ENCODE results near the gene DACH1.
"Not testable (repeated sequence)": the region's sequence is repeated elsewhere in the genome, so short reads cannot be mapped to it uniquely, and the experiment has no call there.

Gene DACH1

GRCh38 chr13:71867131-71867814, at the start of gene DACH1:
Gene DACH1, minus strand, starts transcription at chr13:71867204.
- peak; percentile 18 to 97 (median 84) for DNase-seq

DNA sequence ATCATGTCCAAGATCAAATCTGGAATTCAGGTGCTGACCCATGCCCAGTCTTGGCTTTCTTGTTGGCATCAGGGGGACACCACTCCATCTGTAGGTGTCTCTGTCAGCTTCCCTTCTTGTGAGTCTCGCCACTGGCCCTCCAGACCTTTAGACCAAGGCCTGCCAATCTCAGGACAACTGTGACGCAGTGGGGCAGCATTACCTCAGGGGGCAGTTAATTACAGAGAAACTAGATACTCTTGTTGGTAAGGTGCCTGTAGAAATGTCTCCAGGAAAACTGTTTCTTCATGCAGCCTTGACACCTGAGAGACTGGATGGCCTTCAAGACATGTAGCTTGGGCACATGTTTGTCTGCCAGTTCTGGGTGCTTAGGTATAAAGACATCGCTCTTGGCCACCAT, 46.7 kb upstream of the DACH1 start:
- DNase-seq: no peak

DNA sequence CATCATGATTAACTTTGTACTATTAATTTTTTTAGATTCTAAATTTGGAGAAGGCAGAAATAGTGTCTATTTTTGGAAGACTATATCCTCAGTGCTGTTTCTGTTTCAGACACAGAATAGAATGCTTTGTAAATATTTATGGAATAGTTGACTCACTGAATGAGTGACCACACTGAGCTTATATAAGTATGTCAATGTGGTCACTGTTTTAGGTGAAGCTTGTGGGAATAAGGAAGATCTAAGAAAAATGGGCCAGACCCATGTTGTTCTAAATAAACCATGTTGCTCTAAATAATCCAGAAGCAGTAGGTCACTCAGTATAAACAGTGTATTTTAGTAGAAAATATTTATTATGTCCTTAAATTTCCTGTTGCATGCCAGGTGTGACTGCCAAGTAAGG, 45.5 kb upstream of the DACH1 start:
- no peak for DNase-seq

- no peak for DNase-seq
Measured at GRCh38 chr13:71906448-71906847, 39.4 kb upstream of the DACH1 start.

- no peak for DNase-seq
Measured at GRCh38 chr13:71902676-71903075, 35.7 kb upstream of the DACH1 start.

DNA sequence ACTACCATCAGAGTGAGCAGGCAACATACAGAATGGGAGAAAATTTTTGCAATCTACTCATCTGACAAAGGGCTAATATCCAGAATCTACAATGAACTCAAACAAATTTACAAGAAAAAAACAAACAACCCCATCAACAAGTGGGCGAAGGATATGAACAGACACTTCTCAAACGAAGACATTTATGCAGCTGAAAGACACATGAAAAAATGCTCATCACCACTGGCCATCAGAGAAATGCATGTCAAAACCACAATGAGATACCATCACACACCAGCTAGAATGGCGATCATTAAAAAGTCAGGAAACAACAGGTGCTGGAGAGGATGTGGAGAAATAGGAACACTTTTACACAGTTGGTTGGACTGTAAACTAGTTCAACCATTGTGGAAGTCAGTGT, 26.5 kb upstream of the DACH1 start:
- not testable (repeated sequence) for DNase-seq

DNA sequence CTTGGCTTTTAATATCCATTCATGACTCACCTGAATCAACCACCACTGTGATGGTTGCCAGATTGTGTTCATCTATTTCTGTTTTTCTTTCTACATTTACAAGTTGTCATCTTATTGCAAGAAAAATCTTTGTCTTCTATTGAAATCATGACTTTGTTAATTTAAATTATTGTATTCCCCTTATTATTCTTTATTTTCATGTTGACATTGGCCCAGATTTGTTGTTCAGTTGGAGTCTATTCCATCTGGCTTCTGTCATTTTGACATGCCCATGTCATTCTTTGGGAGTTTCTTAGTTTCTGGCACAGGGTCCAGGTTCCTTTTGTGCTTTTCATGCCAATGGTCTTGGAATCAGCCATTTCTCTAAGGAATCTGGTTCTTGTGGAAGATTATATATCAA, 19.9 kb upstream of the DACH1 start:
- no peak for DNase-seq

DNA sequence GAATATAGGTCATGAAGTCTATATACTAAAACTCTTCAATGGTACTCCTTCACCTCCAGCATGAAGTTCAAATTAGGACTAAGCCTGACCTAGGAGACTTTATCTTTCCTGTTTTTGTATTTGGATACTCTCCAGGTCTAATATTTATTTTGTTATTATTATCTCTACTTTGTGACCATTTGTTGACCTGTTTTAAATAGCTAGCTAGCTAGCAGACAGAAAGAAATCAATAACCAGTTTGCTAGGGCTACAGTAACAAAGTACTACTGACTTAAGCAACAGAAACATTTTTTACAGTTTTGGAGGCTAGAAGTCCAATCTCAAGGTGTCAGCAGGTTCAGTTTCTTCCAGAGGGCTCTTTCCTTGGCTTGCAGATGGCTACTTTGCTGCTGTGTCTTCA, 15.1 kb upstream of the DACH1 start:
- no peak for DNase-seq

- no peak for DNase-seq
Measured at GRCh38 chr13:71880753-71881541, 13.9 kb upstream of the DACH1 start.

DNA sequence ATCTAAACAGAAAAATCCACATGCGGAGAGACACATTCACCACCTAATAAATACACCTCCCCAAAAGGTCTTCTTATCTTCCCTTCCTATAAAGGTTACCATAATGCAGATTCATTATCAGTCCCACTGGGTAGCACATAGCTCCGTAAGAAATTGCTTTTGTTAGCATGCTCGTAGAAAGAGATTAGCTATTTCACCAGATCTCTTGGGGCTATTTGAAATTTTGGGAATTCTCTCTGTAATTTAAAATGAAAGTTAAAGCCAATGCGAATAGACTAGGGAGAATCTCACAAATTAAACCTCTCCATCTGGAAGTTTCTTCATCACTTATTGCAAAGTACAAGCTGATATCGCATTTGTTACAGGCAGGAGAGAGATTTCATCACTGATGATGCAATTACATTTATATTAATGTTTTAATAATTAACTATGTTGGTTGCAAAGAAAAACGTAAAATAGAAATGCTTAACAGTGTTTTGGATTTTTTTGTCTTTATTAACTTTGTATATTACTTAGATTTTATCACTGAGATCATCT, 12.9 kb upstream of the DACH1 start:
- no peak for DNase-seq

DNA sequence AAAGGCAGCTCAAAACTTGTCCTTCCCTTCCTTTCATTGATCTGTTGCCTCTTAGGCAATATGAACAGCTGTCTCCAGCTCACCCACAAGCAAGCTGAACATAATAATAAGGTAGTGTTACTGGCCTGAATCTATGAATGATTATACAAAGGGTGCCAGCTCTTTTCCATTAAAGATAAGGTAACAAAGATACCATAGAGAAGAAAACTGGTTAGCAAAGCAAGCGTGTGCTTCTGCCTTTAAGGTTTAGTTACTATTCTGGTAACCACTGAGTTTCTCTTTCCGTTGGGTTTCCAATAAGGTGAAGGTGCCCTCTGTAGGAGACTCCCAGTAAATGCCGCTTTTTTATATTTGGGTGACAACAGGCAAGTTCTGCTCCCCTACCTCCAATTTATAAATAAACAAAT, 12.1 kb upstream of the DACH1 start:
- DNase-seq: peak; percentile 50 to 92 (median 75)

DNA sequence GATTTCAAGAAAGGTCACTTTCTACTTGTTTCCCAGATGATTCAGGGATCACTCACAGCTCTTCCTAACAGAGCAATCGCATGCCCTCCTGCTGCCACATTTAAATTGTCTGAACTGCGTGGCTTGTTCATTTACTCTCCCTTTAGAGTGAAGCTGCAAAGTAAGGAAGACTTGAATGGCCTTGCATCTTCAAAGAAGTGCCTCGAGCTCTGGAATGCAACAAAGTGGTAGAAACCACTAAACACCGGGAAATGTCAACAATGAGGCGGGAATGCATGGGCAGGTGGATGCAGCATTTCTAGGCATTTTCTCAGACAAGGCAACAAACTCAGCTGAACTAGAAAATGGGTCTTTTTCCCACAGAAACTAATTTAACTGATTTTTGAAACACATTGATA, 10.3 kb upstream of the DACH1 start:
- DNase-seq: peak in 1 of 3 experiments; percentile 43

GRCh38 chr13:71876648-71877255, 9.7 kb upstream of the DACH1 start:
- peak in 1 of 3 experiments; percentile 43 for DNase-seq

DNA sequence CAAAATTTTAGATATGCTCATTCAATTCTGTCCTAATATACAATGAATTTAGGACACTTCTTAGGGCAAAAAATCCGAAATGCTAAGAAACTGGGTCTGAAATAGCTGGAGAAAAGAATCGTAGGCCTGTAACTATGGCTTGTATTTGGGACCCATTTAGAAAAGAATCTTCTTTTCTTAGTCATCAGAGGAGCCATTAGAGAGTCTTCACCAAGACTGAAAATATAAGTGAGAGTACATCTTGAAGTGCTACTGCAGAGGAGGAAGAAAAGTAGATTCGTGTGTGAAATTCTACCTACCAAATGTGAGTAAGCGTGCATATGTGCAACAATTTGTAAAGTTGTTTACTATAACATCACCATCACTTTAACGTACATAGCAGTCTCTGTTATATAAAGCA, 8.8 kb upstream of the DACH1 start:
- no peak for DNase-seq

DNA sequence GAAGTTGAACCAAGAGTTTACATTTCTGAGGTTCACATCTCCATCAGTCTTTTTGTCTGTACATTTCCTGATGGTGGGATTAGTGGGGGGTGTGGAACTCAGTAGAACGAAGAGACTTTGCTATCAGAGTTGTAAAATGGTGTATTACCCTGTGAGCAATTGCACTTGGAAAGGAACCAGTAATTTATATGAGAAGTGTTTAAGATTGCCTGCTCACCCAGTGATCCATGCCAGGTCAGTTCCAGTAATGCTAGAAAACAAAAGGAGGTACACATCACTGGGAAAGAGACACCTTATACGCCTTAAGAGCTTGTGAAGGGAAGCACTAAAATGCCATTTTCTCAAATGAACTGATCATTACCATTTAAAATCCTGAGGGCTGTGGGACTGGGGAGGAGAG, 7.5 kb upstream of the DACH1 start:
- peak; percentile 43 to 81 (median 80) for DNase-seq

- peak in 2 of 3 experiments; percentile 79 to 90 for DNase-seq
Measured at GRCh38 chr13:71873418-71874247, 6.6 kb upstream of the DACH1 start.

GRCh38 chr13:71871844-71872243, 4.8 kb upstream of the DACH1 start:
- peak in 2 of 3 experiments; percentile 48 to 94 for DNase-seq

DNA sequence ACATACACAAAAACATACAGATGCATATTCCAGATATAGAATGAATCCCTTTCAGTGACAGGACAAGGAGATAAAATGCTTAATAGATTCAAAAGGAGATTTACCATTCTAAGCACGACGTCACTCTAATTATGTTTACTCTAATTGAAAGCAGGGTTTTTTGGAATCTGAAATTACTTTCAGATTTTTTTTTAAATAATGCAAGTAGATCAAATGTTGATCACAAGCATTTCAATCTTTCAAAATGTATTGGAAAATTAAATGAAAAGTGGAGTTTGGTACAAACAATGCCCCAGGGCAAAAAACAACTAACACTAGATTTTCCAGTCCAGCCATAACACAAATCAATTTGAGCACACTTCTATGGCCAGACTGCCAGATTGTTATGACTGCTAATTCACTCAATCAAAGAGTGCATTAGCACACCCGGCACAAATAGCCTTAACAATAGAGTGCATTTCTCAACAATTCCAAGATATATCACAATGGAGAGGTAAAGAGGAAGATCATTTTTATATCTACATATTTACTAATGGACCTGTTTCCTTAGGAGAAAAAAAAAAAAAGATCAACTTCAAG, 4.3 kb upstream of the DACH1 start:
- peak in 2 of 3 experiments; percentile 70 to 94 for DNase-seq

- peak in 2 of 3 experiments; percentile 60 to 75 for DNase-seq
Measured at GRCh38 chr13:71870100-71870499, 3.1 kb upstream of the DACH1 start.

- DNase-seq: peak in 2 of 3 experiments; percentile 22 to 73
Measured at GRCh38 chr13:71869274-71869673, 2.3 kb upstream of the DACH1 start.

DNA sequence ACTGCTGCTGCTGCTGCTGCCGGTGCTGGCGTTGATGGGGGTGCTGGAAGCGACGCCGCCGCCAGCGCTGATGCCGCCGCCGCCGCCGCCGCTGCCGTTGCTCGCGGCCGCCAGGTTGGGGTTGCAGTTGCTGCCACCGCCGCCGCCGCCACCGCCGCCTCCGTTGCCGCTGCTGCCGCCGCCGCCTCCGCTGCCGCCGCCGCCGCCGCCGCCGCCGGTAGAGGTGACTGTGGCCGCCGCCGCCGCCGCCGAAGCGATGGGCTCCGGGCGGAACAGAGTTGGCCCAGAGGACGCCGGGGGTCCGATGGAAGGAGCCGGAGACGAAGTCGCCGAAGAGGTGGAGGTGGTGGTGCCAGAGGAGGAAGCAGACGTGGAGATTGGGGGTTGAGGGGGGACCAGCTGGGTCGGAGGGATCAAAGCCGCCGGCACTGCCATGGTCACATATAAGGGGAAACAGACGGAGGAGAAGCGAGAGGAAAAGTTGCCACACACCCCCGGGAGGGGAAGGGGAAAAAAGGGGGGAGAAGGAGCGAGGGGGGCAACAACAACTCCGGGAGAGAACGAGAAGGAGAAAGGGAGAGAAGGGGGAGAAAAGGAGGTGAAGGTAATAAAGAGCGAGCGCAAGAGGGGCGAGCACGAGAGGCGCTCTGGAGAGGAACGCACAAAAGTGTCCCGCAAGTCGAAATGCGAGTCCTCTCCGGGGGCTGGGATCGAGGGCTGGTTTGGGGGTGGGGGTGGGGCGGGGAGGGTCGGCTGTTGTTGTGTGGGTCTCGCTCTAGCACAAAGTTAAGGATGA, 471 bp downstream of the DACH1 start:
- peak; percentile 34 to 82 (median 80) for DNase-seq
